ENCODE data around the gene SBNO1. TPM values are rescaled to one million over a fixed set of nuclear protein-coding genes. Genes with fewer than 3 reads are reported as not detected.
"Not testable (repeated sequence)": the region's sequence is repeated elsewhere in the genome, so short reads cannot be mapped to it uniquely, and the experiment has no call there.

The SBNO1 gene
- total RNA-seq, 6 experiments from 2014 or later: 32.3 to 38.2 (median 35.3) TPM

GRCh38 chr12:123369229-123369628, 4.6 kb upstream of the SBNO1 start:
- H3K4me3 Mint-ChIP-seq: no peak overlapping the region
- H3K4me1 Mint-ChIP-seq (ENCODE audit: low read depth): peaks cover 10% of the 10 kb centered on the region
- no peaks in the 10 kb centered on the region for H3K36me3 Mint-ChIP-seq (ENCODE audit: low read depth)
- TF ChIP-seq CTCF (IDR thresholded peaks at IDR 0.05): no peak
- peaks cover 1% of the 10 kb centered on the region; the same call in 1 of the 2 replicates for H3K27me3 Mint-ChIP-seq (ENCODE audit: insufficient read depth)
- H3K27ac Mint-ChIP-seq: no peak overlapping the region
- H3K9me3 Mint-ChIP-seq: no peaks in the 10 kb centered on the region
- no peak for DNase-seq

GRCh38 chr12:123368431-123368830, 3.8 kb upstream of the SBNO1 start:
- H3K27me3 Mint-ChIP-seq (ENCODE audit: insufficient read depth); H3K36me3 Mint-ChIP-seq (ENCODE audit: low read depth); H3K27ac Mint-ChIP-seq; H3K9me3 Mint-ChIP-seq; DNase-seq; H3K4me3 Mint-ChIP-seq: not testable (repeated sequence)
- peaks cover 13% of the 10 kb centered on the region for H3K4me1 Mint-ChIP-seq (ENCODE audit: low read depth)

DNA sequence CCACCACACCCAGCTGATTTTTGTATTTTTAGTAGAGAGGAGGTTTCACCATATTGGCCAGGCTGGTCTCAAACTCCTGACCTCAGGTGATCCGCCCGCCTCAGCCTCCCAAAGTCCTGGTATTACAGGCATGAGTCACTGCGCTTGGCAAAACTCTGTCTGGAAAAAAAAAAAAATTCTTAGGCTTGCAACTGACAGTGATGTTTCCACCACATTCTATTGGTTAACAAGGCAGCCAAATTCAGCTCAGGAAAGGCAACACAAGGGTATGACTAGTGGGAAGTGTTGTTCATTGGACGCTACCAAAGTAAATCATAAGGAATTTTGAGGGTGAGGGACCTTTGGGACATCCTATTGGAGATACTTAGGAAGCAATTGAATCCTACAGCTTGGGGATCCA, 2.9 kb upstream of the SBNO1 start:
- no peak for TF ChIP-seq CTCF (IDR thresholded peaks at IDR 0.05)
- peaks cover 1% of the 10 kb centered on the region for H3K27me3 Mint-ChIP-seq (ENCODE audit: insufficient read depth)
- H3K9me3 Mint-ChIP-seq: no peaks in the 10 kb centered on the region
- no peak overlapping the region for H3K4me3 Mint-ChIP-seq
- H3K36me3 Mint-ChIP-seq (ENCODE audit: low read depth): peaks cover 5% of the 10 kb centered on the region; the same call in 1 of the 2 replicates
- H3K4me1 Mint-ChIP-seq (ENCODE audit: low read depth): peaks cover 21% of the 10 kb centered on the region
- no peak for DNase-seq
- H3K27ac Mint-ChIP-seq: peak overlapping the region; percentile 11; the same call in 1 of the 2 replicates

DNA sequence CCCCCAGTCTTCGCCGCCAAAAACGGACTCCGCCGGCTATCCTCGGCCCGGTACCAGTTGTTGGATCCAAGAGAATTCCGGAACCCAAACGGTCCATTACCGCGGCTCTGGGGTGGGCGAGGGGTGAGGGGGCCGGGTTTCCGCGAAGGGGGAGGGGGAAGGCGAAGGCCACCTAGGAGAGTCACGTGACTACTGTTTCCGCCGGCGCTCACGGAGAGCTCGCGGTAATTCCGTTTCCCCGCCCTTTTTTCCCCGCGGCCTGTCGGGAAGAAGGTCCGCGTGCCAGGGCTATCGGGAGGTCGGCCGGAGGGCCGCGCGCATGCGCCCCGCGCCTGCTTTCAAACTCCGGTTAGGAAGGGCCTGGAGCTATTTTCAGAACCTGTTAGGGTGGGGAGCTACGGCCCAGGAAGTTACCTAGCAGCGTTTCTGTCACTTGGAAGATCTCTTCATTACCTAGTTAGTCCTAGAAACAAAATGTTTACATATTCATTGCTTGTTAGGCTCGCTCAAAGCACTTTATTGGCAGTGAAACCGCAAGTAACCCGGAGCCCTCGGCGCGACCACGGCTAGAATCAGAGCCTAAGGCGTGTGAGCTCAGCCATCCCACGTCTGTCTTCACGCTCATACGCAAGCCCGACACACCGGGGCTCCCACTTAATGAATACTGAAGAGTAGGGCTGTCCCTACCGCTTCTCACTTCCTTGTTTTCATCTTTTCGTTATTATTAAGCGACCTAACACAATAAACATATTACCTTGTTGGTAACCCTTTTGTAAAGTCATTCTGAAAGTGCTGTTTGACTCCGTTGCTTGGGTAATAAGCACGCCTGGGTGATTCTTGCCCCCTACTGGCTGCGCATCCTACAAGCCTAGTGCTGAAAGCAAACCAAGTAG, 624 bp upstream of the SBNO1 start:
- DNase-seq: peak; percentile 99
- Mint-ChIP-seq H3K27me3 (ENCODE audit: insufficient read depth) (peaks cover 1% of the 10 kb centered on the region), H3K4me3 (peak overlapping the region; percentile 96), H3K36me3 (ENCODE audit: low read depth) (peaks cover 5% of the 10 kb centered on the region; the same call in 1 of the 2 replicates), H3K9me3 (no peaks in the 10 kb centered on the region), H3K4me1 (ENCODE audit: low read depth) (peaks cover 21% of the 10 kb centered on the region), H3K27ac (peak overlapping the region; percentile 96)
- peak; percentile 86 for TF ChIP-seq CTCF (IDR thresholded peaks at IDR 0.05)

DNA sequence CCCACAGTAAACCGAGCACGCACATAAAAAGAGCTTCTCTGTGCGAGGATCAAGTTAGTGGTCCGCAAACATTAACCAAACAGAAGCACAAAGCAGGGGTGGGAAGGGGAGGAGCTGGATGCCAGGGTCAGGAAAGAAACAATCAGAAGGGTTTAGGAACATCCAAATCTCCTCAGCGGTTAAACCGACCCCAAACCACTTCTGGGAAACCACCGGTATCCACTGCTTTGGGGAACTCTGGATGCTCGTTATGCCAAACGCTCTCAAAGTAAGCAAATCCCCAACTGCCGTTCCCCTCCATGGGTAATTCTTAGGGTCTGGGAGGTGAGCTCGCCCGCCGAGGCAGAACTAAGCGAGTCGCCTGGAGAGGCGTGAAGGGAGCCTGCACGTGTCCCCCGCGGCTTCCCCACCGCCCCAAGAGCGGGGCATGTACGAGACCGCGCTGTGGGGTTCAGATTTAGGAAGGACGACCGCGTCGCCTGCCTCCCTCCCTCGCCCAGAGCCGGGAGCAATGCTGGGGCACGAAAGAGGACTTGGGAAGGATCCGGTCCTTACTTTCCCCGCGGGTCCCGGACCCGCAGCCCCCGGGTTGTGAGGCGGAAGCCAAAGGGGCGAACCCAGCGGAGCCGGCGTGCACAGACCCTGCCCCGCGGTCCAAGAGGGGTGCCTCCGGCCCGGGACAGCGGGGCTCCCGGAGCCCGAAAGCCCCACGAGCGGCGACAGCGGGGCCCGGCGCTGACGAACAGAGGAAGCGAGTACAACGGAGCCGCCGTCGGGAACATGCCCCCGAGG, 711 bp downstream of the SBNO1 start:
- DNase-seq: no peak
- no peaks in the 10 kb centered on the region for H3K9me3 Mint-ChIP-seq
- H3K4me3 Mint-ChIP-seq: peak overlapping the region; percentile 96
- H3K4me1 Mint-ChIP-seq (ENCODE audit: low read depth): peaks cover 21% of the 10 kb centered on the region
- peaks cover 1% of the 10 kb centered on the region for H3K27me3 Mint-ChIP-seq (ENCODE audit: insufficient read depth)
- TF ChIP-seq CTCF (IDR thresholded peaks at IDR 0.05): no peak
- peak overlapping the region; percentile 93 for H3K27ac Mint-ChIP-seq
- H3K36me3 Mint-ChIP-seq (ENCODE audit: low read depth): peaks cover 5% of the 10 kb centered on the region; the same call in 1 of the 2 replicates

Measured in HFFc6 (cell line).